GM20000 (cell line): Measurements from ENCODE around the gene PLXNB3.

ENCODE experiments used
- DNase-seq: peaks from one replicate; pipeline ENCODE4 v3.0.0; 2012; ENCODE audit warnings: low spot score
- TF ChIP-seq, protein P1 (sequence below): IDR thresholded peaks from 2 replicates; pipeline ENCODE4 v1.5.1; 2012; ENCODE audit warnings: mild to moderate bottlenecking, control low read depth; ENCODE audit errors: extremely low read depth, missing control alignments

Gene PLXNB3

DNA sequence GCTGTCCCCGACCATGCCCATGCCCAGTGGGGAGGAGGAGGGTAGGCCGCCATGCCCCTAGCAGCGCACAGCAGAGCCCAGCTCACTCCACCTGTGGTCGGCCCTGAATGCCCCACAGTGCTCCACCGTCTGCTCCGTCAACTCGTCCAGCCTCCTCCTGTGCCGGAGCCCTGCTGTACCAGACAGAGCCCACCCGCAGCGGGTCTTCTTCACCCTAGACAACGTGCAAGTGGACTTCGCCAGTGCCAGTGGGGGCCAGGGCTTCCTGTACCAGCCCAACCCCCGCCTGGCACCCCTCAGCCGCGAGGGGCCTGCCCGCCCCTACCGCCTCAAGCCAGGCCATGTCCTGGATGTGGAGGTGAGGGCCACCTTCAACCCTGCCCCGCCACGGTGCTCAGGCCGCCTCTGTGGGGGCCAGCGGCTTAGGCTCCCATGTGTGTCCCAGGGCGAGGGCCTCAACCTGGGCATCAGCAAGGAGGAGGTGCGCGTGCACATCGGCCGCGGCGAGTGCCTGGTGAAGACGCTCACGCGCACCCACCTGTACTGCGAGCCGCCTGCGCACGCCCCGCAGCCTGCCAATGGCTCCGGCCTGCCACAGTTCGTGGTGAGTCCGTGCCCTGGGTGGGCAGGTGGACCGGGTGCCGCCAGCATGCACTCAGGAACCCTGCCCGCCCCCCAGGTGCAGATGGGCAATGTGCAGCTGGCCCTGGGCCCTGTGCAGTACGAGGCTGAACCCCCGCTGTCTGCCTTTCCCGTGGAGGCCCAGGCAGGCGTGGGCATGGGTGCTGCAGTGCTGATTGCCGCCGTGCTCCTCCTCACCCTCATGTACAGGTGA lies 9.9 kb downstream of the PLXNB3 start:
- no peak for DNase-seq
- TF ChIP-seq, protein P1, sequence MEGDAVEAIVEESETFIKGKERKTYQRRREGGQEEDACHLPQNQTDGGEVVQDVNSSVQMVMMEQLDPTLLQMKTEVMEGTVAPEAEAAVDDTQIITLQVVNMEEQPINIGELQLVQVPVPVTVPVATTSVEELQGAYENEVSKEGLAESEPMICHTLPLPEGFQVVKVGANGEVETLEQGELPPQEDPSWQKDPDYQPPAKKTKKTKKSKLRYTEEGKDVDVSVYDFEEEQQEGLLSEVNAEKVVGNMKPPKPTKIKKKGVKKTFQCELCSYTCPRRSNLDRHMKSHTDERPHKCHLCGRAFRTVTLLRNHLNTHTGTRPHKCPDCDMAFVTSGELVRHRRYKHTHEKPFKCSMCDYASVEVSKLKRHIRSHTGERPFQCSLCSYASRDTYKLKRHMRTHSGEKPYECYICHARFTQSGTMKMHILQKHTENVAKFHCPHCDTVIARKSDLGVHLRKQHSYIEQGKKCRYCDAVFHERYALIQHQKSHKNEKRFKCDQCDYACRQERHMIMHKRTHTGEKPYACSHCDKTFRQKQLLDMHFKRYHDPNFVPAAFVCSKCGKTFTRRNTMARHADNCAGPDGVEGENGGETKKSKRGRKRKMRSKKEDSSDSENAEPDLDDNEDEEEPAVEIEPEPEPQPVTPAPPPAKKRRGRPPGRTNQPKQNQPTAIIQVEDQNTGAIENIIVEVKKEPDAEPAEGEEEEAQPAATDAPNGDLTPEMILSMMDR: no peak

DNA sequence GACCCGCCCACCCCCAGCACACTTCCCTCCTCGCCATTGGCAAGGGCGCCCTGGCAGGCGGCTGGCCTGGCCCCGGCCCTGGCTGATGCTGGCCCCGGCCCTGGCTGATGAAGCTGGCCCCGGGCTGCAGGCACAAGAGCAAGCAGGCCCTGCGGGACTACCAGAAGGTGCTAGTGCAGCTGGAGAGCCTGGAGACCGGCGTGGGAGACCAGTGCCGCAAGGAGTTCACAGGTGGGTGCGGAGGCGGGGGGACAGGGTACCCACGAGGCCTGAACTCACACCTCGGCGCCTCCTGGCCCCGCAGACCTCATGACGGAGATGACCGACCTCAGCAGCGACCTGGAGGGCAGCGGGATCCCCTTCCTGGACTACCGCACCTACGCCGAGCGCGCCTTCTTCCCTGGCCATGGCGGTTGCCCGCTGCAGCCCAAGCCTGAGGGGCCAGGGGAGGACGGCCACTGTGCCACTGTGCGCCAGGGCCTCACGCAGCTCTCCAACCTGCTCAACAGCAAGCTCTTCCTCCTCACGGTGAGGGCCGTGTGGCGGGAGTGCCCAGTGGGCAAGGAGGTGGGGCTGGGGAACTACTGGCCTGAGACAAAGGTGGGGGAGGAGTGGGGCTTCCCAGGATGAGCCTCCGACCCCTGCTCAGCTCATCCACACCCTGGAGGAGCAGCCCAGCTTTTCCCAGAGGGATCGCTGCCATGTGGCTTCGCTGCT lies 10.7 kb downstream of the PLXNB3 start:
- no peak for DNase-seq
- TF ChIP-seq, protein P1: no peak

DNA sequence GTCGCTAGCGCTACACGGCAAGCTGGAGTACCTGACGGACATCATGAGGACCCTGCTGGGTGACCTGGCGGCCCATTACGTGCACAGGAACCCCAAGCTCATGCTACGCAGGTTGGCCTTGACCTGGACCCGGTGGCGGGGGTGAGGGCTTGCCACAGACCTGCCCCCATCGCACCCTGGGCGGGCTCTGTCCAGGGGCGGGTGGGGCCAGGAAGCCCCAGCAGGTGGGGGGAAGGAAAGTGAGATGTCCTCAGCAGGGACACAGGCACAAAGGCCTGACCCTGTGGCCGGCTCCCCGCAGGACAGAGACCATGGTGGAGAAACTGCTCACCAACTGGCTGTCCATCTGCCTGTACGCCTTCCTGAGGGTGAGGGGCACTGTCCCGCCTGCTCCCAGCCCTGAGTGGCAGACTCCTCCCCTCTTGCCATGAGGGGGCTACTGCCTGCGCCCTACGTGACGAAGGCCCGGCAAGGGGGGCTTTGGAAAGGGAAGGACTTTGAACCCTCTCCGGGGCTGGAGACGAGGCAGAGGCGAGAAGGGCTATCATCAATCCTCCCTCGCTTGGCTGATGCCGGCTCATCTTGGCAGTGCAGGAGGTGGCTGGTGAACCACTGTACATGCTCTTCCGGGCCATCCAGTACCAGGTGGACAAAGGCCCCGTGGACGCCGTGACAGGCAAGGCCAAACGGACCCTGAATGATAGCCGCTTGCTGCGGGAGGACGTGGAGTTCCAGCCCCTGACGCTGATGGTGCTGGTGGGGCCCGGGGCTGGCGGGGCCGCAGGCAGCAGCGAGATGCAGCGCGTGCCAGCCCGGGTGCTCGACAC lies 11.5 kb downstream of the PLXNB3 start:
- TF ChIP-seq, protein P1: no peak
- no peak for DNase-seq

DNA sequence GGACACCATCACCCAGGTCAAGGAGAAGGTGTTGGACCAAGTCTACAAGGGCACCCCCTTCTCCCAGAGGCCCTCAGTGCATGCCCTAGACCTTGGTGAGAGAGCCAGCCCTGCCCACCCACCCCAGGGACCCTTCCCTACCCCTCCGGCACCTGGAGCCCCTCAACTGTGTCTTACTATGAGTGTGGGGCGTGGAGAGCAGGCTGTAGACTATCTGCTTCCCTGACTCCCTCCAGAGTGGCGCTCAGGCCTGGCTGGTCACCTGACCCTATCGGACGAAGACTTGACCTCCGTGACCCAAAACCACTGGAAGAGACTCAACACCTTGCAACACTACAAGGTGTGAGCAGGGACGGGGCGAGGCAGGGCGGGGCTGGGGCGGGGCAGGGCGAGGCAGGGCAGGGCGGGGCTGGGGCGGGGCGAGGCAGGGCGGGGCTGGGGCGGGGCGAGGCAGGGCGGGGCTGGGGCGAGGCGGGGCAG lies 12.1 kb downstream of the PLXNB3 start:
- TF ChIP-seq, protein P1: no peak

DNA sequence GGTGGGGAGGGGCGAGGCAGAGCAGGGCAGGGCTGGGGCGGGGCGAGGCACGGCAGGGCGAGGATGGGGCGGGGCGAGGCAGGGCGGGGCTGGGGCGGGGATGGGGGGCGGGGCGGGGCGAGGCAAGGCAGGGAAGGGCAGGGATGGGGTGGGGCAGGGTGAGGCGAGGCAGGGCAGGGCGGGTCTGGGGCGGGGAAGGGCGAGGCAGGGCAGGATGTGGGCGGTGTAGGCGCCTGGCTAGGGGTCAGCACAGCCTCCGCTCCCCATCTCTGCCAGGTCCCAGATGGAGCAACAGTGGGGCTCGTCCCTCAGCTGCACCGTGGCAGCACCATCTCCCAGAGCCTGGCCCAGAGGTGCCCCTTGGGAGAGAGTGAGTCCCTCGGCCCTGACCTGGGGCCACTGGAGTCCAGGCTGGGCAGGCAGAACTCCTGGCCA lies 12.6 kb downstream of the PLXNB3 start:
- no peak for DNase-seq
- TF ChIP-seq, protein P1: no peak

More for the DNA sequence above, 12.1 kb downstream of the PLXNB3 start:
- DNase-seq: peak; percentile 26

DNA sequence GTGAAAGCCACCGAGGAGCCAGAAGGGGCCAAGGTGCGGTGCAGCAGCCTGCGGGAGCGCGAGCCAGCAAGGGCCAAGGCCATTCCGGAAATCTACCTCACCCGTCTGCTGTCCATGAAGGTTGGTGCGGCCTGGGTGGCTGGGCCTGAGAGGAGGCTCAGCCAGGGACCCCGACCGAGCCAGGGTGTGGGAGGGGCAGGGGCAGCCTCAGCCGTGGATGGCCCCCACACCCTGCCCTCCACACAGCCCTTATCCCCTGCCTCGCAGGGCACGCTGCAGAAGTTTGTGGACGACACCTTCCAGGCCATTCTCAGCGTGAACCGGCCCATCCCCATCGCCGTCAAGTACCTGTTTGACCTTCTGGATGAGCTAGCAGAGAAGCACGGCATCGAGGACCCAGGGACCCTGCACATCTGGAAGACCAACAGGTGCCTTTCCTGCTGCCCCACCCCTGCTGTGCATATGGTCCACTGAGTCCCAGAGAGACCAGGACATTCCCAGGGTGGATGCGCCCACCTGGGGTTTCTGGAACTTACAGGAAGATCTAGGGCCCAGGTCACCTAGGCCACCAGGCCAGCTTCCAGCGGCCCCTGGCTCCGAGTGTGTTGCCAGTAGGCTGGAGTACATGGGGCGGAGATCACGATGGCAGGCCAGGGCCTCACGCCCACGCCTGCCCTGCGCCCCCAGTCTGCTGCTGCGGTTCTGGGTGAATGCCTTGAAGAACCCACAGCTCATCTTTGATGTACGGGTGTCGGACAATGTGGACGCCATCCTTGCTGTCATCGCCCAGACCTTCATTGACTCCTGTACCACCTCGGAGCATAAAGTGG lies 13.4 kb downstream of the PLXNB3 start:
- TF ChIP-seq, protein P1: no peak
- no peak for DNase-seq
